Measurements from ENCODE around the gene DBF4B.

DBF4B gene

GRCh38 chr17:44793885-44794842, 85.7 kb downstream of the DBF4B start:
- no peak for FAIRE-seq
- no peak for DNase-seq (ENCODE audit: extremely low spot score, insufficient read length, low read depth)

- no peak for FAIRE-seq
Measured at GRCh38 chr17:44794851-44795413, 86.5 kb downstream of the DBF4B start.

GRCh38 chr17:44795421-44795820, 87.0 kb downstream of the DBF4B start:
- no peak for FAIRE-seq
- DNase-seq (ENCODE audit: extremely low spot score, insufficient read length, low read depth), result no peak

More at GRCh38 chr17:44794851-44795413, 86.5 kb downstream of the DBF4B start:
- no peak for DNase-seq (ENCODE audit: extremely low spot score, insufficient read length, low read depth)

GRCh38 chr17:44795928-44796327, 87.5 kb downstream of the DBF4B start:
- DNase-seq (ENCODE audit: extremely low spot score, insufficient read length, low read depth) (no peak), FAIRE-seq (no peak)

GRCh38 chr17:44796731-44797130, 88.3 kb downstream of the DBF4B start:
- DNase-seq (ENCODE audit: extremely low spot score, insufficient read length, low read depth) (no peak), FAIRE-seq (no peak)

- no peak for DNase-seq (ENCODE audit: extremely low spot score, insufficient read length, low read depth)
- no peak for FAIRE-seq
Measured at GRCh38 chr17:44797802-44798201, 89.3 kb downstream of the DBF4B start.

GRCh38 chr17:44798356-44798755, 89.9 kb downstream of the DBF4B start:
- FAIRE-seq, result no peak
- no peak for DNase-seq (ENCODE audit: extremely low spot score, insufficient read length, low read depth)

All from GM18507 (cell line).